Keratinocyte (primary cell): ENCODE measurements around the gene ANKFY1. TPM values are rescaled to one million over a fixed set of nuclear protein-coding genes. Genes with fewer than 3 reads are reported as not detected.
A peak's percentile ranks its signal among the peaks of the same experiment; 100 is the strongest.

Experiments
- DNase-seq: peaks from one replicate; pipeline ENCODE4 v3.0.0-alpha.2; 2011; ENCODE audit warnings: low read depth, missing footprints, low spot score
- FAIRE-seq: peaks from 2 replicates; lab custom pipeline; 2011; peaks lifted over from hg19 to GRCh38; lab: Jason Lieb, UNC
- H2AFZ ChIP-seq: 2 replicates; pipeline ENCODE4 v1.6.0; 2012; ENCODE audit warnings: low read length, control low read depth, inconsistent platforms; ENCODE audit not compliant: control insufficient read depth
- H3K27ac ChIP-seq: 2 replicates; pipeline ENCODE4 v1.5.1; 2011; ENCODE audit warnings: low read length; ENCODE audit not compliant: control insufficient read depth, insufficient read depth
- H3K27me3 ChIP-seq: 3 replicates; pipeline ENCODE4 v1.6.0; 2011; ENCODE audit warnings: low read length; ENCODE audit not compliant: control insufficient read depth, insufficient read depth; ENCODE audit errors: extremely low read depth
- H3K36me3 ChIP-seq, 2 experiments: 2 replicates in 1 of 2; 3 replicates in 1 of 2; pipeline ENCODE4 v1.5.1; 2011; ENCODE audit warnings: low read length in 2 of 2, mild to moderate bottlenecking in 1 of 2; ENCODE audit not compliant: control insufficient read depth in 2 of 2, insufficient read depth in 2 of 2; ENCODE audit errors: extremely low read depth in 1 of 2
- H3K4me1 ChIP-seq: 3 replicates; pipeline ENCODE4 v1.5.1; 2011; ENCODE audit warnings: low read length; ENCODE audit not compliant: control insufficient read depth, insufficient read depth; ENCODE audit errors: extremely low read depth
- H3K4me2 ChIP-seq: 3 replicates; pipeline ENCODE4 v1.6.0; 2011; ENCODE audit warnings: low read depth, low read length; ENCODE audit not compliant: control insufficient read depth, insufficient read depth; ENCODE audit errors: extremely low read depth
- H3K4me3 ChIP-seq, 3 experiments: fragments of 200-600 bp in 1 of 3; sonication (generic) in 1 of 3; 2 replicates in 2 of 3; 3 replicates in 1 of 3; pipeline ENCODE4 v1.5.1; 2011 to 2016; ENCODE audit warnings: low read length in 3 of 3, mild to moderate bottlenecking in 3 of 3, control low read depth in 2 of 3, inconsistent platforms in 1 of 3, low read depth in 1 of 3, mixed read lengths in 1 of 3, mixed run types in 1 of 3, moderate library complexity in 1 of 3; ENCODE audit not compliant: control insufficient read depth in 2 of 3, insufficient read depth in 2 of 3; ENCODE audit errors: extremely low read depth in 1 of 3
- H3K79me2 ChIP-seq: 2 replicates; pipeline ENCODE4 v1.6.0; 2012; ENCODE audit warnings: low read length; ENCODE audit not compliant: control insufficient read depth, insufficient read depth
- H3K9ac ChIP-seq: 3 replicates; pipeline ENCODE4 v1.6.0; 2011; ENCODE audit warnings: low read length; ENCODE audit not compliant: control insufficient read depth, insufficient read depth; ENCODE audit errors: extremely low read depth
- H3K9me1 ChIP-seq: 3 replicates; pipeline ENCODE4 v1.6.0; 2011; ENCODE audit warnings: low read length; ENCODE audit not compliant: control insufficient read depth, insufficient read depth; ENCODE audit errors: extremely low read depth
- H3K9me3 ChIP-seq: 2 replicates; pipeline ENCODE4 v1.5.1; 2012; ENCODE audit warnings: low read depth, low read length; ENCODE audit not compliant: control insufficient read depth
- H4K20me1 ChIP-seq: 3 replicates; pipeline ENCODE4 v1.6.0; 2011; ENCODE audit warnings: low read length; ENCODE audit not compliant: control insufficient read depth, insufficient read depth; ENCODE audit errors: extremely low read depth
- CTCF ChIP-seq, 3 experiments: IDR thresholded peaks in 1 of 3; conservative IDR thresholded peaks in 1 of 3; optimal IDR thresholded peaks in 1 of 3; 2 replicates in 2 of 3; 3 replicates in 1 of 3; pipeline versions ENCODE3 to v1.5.1; 2011; ENCODE audit warnings: low read length in 3 of 3, mild to moderate bottlenecking in 3 of 3, moderate library complexity in 2 of 3, control low read depth in 1 of 3, inconsistent platforms in 1 of 3; ENCODE audit not compliant: insufficient read depth in 2 of 3; ENCODE audit errors: extremely low read depth in 1 of 3
- EZH2 ChIP-seq: IDR thresholded peaks from one replicate; pipeline ENCODE4 v1.6.1; 2012; ENCODE audit warnings: inconsistent platforms, mild to moderate bottlenecking, low read length, moderate library complexity
- dilution Hi-C: fragments of 300-500 bp; cut with MboI; formaldehyde crosslinking; loops from one replicate; pipeline ENCODE4 v1.7.0; 2020; ENCODE audit warnings: low sequenced_read_pairs; ENCODE audit not compliant: extremely low pct_ligation_motif_present
- polyA plus RNA-seq, 5 experiments: library from polyadenylated mRNA; depleted of rRNA in 3 of 5; stranded (reverse) in 3 of 5; stranded (forward) in 1 of 5; unstranded in 1 of 5; fragments of >200 nt; gene quantifications; 1 replicate in 1 of 5; 2 replicates in 3 of 5; 3 replicates in 1 of 5; pipeline versions ENCODE4 v1.2.1 to v1.2.3, GENCODE V29; 2011 to 2012; ENCODE audit warnings: missing spikeins in 2 of 5, low read depth in 1 of 5, low replicate concordance in 1 of 5

ANKFY1 gene
- polyA plus RNA-seq, 1 donor (not counting 4 experiments of a cell fraction or from before 2014, with no cell fraction given), result 27.0 TPM

- no peak overlapping the region for H3K4me3 ChIP-seq
- FAIRE-seq (no peak), DNase-seq (no peak)
- H3K4me2 ChIP-seq, result no peak overlapping the region
- dilution Hi-C loops, result no loop called here
- no peak overlapping the region for H3K9ac ChIP-seq
- peaks cover 3% of the 10 kb centered on the region in 2 experiments for H3K36me3 ChIP-seq
- H3K9me1 ChIP-seq, result no peaks in the 10 kb centered on the region
- no peaks in the 10 kb centered on the region for H4K20me1 ChIP-seq
- H3K79me2 ChIP-seq, result peaks cover 10% of the 10 kb centered on the region
- no peak for TF ChIP-seq CTCF (optimal IDR thresholded peaks at IDR 0.05 in 1 of 3, IDR thresholded peaks at IDR 0.05 in 1 of 3, conservative IDR thresholded peaks at IDR 0.05 in 1 of 3; ENCODE audit: extremely low read depth in 1 of 3, insufficient read depth in 2 of 3, low read length in 3 of 3)
- no peak for TF ChIP-seq EZH2
- H3K27ac ChIP-seq, result peak overlapping the region; percentile 27
- H3K9me3 ChIP-seq, result no peaks in the 10 kb centered on the region
- H3K27me3 ChIP-seq, result no peaks in the 10 kb centered on the region
- H2AFZ ChIP-seq, result no peak overlapping the region
- peaks cover 15% of the 10 kb centered on the region for H3K4me1 ChIP-seq
Observed at GRCh38 chr17:4215882-4216570, 47.8 kb downstream of the ANKFY1 start.

DNA sequence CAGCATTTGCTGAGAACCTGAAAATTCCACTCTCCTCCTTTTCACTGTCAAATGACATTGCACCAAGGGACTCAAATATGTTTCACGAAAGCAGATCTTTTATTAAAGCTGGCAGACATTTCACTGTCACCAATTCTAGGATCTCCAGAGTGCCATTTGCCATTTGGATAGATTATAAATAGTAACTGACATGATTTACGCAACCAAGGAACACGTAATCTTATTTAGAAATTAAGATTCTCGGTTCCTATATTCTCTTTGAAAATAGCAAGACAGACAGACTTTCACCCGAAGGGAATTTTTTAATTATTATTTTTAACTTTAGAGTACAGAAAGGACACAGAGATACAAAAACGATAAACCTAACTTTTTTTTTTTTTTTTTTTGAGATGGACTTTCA, 49.6 kb downstream of the ANKFY1 start:
- DNase-seq, result no peak
- H3K27me3 ChIP-seq, result no peaks in the 10 kb centered on the region
- TF ChIP-seq CTCF (optimal IDR thresholded peaks at IDR 0.05 in 1 of 3, IDR thresholded peaks at IDR 0.05 in 1 of 3, conservative IDR thresholded peaks at IDR 0.05 in 1 of 3; ENCODE audit: extremely low read depth in 1 of 3, insufficient read depth in 2 of 3, low read length in 3 of 3), result no peak
- no peak for TF ChIP-seq EZH2
- H3K9me3 ChIP-seq, result no peaks in the 10 kb centered on the region
- no peaks in the 10 kb centered on the region for H4K20me1 ChIP-seq
- H2AFZ ChIP-seq, result no peak overlapping the region
- H3K4me1 ChIP-seq, result peaks cover 3% of the 10 kb centered on the region
- H3K4me3 ChIP-seq, result no peak overlapping the region
- FAIRE-seq, result no peak
- H3K4me2 ChIP-seq, result no peak overlapping the region
- H3K36me3 ChIP-seq, result peaks cover 5 to 6% of the 10 kb centered on the region in 2 experiments
- dilution Hi-C loops, result no loop called here
- H3K79me2 ChIP-seq, result peaks cover 13% of the 10 kb centered on the region
- no peak overlapping the region for H3K9ac ChIP-seq
- no peak overlapping the region for H3K27ac ChIP-seq
- H3K9me1 ChIP-seq, result no peaks in the 10 kb centered on the region
